ENCODE data around the gene KRT27. TPM values are rescaled to one million over a fixed set of nuclear protein-coding genes. Genes with fewer than 3 reads are reported as not detected.

KRT27 gene
- total and polyA plus RNA-seq, 10 of the 15 experiments (the other 5 are each of a cell fraction or from before 2014, with no cell fraction given), result not detected

DNA sequence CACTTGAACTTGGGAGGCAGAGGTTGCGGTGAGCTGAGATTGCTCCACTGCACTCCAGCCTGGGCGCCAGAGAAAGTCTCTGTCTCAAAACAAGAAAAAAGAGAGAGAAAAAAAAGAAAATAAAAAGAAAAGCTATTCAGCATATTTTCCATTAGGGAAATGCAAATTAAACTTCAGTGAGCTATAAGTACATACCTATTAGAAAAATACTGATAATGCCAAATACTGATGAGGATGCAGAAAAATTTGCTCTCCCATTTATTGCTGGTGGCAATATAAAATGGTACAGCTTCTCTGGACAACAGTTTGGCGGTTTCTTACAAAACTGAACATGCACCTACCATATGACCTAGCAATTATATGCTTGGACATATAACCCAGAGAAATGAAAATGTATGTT is 30.3 kb upstream of the KRT27 start (continued):
- TF ChIP-seq, protein P1, sequence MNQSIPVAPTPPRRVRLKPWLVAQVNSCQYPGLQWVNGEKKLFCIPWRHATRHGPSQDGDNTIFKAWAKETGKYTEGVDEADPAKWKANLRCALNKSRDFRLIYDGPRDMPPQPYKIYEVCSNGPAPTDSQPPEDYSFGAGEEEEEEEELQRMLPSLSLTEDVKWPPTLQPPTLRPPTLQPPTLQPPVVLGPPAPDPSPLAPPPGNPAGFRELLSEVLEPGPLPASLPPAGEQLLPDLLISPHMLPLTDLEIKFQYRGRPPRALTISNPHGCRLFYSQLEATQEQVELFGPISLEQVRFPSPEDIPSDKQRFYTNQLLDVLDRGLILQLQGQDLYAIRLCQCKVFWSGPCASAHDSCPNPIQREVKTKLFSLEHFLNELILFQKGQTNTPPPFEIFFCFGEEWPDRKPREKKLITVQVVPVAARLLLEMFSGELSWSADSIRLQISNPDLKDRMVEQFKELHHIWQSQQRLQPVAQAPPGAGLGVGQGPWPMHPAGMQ (IDR thresholded peaks at IDR 0.05; ENCODE audit: borderline replicate concordance), result no peak
- TF ChIP-seq GATAD2B (conservative IDR thresholded peaks at IDR 0.05; ENCODE audit: low read depth) (no peak), ESRRA (IDR thresholded peaks at IDR 0.05; ENCODE audit: low read length) (no peak), NBN (IDR thresholded peaks at IDR 0.05) (no peak), ZNF384 (IDR thresholded peaks at IDR 0.05; ENCODE audit: borderline replicate concordance, low read depth, low read length) (no peak)
- TF ChIP-seq, protein P2, sequence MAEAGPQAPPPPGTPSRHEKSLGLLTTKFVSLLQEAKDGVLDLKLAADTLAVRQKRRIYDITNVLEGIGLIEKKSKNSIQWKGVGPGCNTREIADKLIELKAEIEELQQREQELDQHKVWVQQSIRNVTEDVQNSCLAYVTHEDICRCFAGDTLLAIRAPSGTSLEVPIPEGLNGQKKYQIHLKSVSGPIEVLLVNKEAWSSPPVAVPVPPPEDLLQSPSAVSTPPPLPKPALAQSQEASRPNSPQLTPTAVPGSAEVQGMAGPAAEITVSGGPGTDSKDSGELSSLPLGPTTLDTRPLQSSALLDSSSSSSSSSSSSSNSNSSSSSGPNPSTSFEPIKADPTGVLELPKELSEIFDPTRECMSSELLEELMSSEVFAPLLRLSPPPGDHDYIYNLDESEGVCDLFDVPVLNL (IDR thresholded peaks at IDR 0.05; ENCODE audit: low read depth, low read length), result no peak

DNA sequence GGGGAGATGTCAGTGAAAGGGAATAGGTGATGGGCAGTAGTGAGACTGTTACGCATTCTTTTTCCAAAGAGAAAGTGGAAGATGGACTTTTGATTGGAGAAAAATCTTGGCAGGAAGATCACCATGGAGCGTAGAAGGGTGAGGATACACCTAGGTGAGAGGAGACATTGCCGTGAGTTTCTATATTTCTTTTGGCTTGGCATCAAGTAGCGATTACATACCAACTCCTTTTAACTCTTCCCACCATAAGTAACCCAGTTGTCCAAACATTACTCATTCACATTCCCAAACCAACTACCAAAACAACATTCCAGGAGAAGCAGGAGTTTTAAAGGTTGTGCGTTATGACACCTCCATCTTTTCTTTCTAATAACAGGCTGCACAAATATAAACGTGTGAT is 28.1 kb upstream of the KRT27 start:
- no peaks in the 10 kb centered on the region for H3K79me2 ChIP-seq (ENCODE audit: control insufficient read depth, insufficient read depth, low read length)
- H3K9ac ChIP-seq (ENCODE audit: control insufficient read depth, insufficient read depth, low read length), result no peak overlapping the region
- DNase-seq (ENCODE audit: low read depth, low spot score) (no peak), FAIRE-seq (no peak), ATAC-seq (no peak)
- ChIA-PET SMC1A (ENCODE audit: uncharacterized antibody, unreplicated experiment) (interaction anchor here (1.4 kb wide), 1 partner anchor 186 kb away, joined by 3 read pairs; no protein-coding TSS in a partner anchor), POLR2A (no interaction called here), RAD21 (ENCODE audit: unreplicated experiment) (no interaction called here), CTCF (no interaction called here)
- H3K4me3 ChIP-seq, result no peak overlapping the region
- no peak overlapping the region for H3K27ac ChIP-seq (ENCODE audit: control insufficient read depth, insufficient read depth)
- H3K4me1 ChIP-seq (ENCODE audit: control insufficient read depth, insufficient read depth, low read length), result no peaks in the 10 kb centered on the region
- peaks cover 4 to 6% of the 10 kb centered on the region in 2 experiments for H3K27me3 ChIP-seq (replicated peaks in 1 of 2; ENCODE audit: control insufficient read depth in 2 of 2, insufficient read depth in 2 of 2, low read length in 1 of 2)
- H3K4me2 ChIP-seq (ENCODE audit: control insufficient read depth, insufficient read depth), result no peak overlapping the region
- intact Hi-C loops (cut with micrococcal nuclease; ENCODE audit: unreplicated experiment), result no loop called here
- no peaks in the 10 kb centered on the region for H3K36me3 ChIP-seq (ENCODE audit: control insufficient read depth in 2 of 2, insufficient read depth in 2 of 2, low read length in 1 of 2)
- H2AFZ ChIP-seq (ENCODE audit: control insufficient read depth, low read depth, low read length), result no peak overlapping the region
- no TSS peak for BruUV-seq (replicated peaks)
- in situ Hi-C loops (cut with MboI), result no loop called here
- 46% methylated on average over 6 of the region's 6 CpGs for WGBS (ENCODE audit: insufficient coverage, insufficient replicate concordance, low lambda C conversion rate, missing lambda C conversion rate)
- no peaks in the 10 kb centered on the region for H4K20me1 ChIP-seq (ENCODE audit: control insufficient read depth, insufficient read depth)
- H3K9me3 ChIP-seq (replicated peaks; ENCODE audit: control insufficient read depth, insufficient read depth, low read length), result no peaks in the 10 kb centered on the region
- TF ChIP-seq, protein P3, sequence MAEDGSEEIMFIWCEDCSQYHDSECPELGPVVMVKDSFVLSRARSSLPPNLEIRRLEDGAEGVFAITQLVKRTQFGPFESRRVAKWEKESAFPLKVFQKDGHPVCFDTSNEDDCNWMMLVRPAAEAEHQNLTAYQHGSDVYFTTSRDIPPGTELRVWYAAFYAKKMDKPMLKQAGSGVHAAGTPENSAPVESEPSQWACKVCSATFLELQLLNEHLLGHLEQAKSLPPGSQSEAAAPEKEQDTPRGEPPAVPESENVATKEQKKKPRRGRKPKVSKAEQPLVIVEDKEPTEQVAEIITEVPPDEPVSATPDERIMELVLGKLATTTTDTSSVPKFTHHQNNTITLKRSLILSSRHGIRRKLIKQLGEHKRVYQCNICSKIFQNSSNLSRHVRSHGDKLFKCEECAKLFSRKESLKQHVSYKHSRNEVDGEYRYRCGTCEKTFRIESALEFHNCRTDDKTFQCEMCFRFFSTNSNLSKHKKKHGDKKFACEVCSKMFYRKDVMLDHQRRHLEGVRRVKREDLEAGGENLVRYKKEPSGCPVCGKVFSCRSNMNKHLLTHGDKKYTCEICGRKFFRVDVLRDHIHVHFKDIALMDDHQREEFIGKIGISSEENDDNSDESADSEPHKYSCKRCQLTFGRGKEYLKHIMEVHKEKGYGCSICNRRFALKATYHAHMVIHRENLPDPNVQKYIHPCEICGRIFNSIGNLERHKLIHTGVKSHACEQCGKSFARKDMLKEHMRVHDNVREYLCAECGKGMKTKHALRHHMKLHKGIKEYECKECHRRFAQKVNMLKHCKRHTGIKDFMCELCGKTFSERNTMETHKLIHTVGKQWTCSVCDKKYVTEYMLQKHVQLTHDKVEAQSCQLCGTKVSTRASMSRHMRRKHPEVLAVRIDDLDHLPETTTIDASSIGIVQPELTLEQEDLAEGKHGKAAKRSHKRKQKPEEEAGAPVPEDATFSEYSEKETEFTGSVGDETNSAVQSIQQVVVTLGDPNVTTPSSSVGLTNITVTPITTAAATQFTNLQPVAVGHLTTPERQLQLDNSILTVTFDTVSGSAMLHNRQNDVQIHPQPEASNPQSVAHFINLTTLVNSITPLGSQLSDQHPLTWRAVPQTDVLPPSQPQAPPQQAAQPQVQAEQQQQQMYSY (CRISPR knock-in tag; IDR thresholded peaks at IDR 0.05), result no peak
- no peak for TF ChIP-seq EZH2 (IDR thresholded peaks at IDR 0.05; ENCODE audit: borderline replicate concordance, control insufficient read depth, low read depth, low read length)
- TF ChIP-seq, protein P4, sequence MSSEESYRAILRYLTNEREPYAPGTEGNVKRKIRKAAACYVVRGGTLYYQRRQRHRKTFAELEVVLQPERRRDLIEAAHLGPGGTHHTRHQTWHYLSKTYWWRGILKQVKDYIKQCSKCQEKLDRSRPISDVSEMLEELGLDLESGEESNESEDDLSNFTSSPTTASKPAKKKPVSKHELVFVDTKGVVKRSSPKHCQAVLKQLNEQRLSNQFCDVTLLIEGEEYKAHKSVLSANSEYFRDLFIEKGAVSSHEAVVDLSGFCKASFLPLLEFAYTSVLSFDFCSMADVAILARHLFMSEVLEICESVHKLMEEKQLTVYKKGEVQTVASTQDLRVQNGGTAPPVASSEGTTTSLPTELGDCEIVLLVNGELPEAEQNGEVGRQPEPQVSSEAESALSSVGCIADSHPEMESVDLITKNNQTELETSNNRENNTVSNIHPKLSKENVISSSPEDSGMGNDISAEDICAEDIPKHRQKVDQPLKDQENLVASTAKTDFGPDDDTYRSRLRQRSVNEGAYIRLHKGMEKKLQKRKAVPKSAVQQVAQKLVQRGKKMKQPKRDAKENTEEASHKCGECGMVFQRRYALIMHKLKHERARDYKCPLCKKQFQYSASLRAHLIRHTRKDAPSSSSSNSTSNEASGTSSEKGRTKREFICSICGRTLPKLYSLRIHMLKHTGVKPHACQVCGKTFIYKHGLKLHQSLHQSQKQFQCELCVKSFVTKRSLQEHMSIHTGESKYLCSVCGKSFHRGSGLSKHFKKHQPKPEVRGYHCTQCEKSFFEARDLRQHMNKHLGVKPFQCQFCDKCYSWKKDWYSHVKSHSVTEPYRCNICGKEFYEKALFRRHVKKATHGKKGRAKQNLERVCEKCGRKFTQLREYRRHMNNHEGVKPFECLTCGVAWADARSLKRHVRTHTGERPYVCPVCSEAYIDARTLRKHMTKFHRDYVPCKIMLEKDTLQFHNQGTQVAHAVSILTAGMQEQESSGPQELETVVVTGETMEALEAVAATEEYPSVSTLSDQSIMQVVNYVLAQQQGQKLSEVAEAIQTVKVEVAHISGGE (CRISPR knock-in tag; IDR thresholded peaks at IDR 0.05), result no peak
- no peak for TF ChIP-seq KAT2A (conservative IDR thresholded peaks at IDR 0.05; ENCODE audit: control insufficient read depth, low read depth, low read length)

Data from GM12878 (cell line).